ENCODE measurements around the gene SLC35A5.

- TF ChIP-seq CTCF (IDR thresholded peaks at IDR 0.05) (no peak), POLR2A (IDR thresholded peaks at IDR 0.05) (no peak)
Measured at GRCh38 chr3:112606098-112606497, 44.3 kb downstream of the SLC35A5 start.

Measured in lower leg skin (tissue), 3 donors.